H1 (cell line): Measurements from ENCODE around the gene TPST2. TPM values are rescaled to one million over a fixed set of nuclear protein-coding genes. Genes with fewer than 3 reads are reported as not detected.

Source experiments
- microRNA counts: library from miRNA; unstranded; fragments of <30 nt; microRNA quantifications from one replicate; lab custom pipeline; 2015
- microRNA-seq, 2 experiments: library from miRNA; unstranded; fragments of <30 nt; microRNA quantifications; one replicate each; pipeline versions ENCODE4 to v1.2.0, GENCODE V29; 2016 to 2020; ENCODE audit warnings: borderline microRNAs expressed in 2 of 2, borderline number of aligned reads in 2 of 2, borderline replicate concordance in 1 of 2
- polyA plus RNA-seq, 7 experiments: library from polyadenylated mRNA; depleted of rRNA in 3 of 7; stranded (reverse) in 5 of 7; unstranded in 2 of 7; fragments of >200 nt in 5 of 7; fragments of 200-250 nt in 2 of 7; gene quantifications; 1 replicate in 5 of 7; 2 replicates in 1 of 7; 4 replicates in 1 of 7; pipeline versions ENCODE4 v1.2.1 to v1.2.3, GENCODE V29; 2011 to 2013; ENCODE audit warnings: missing spikeins in 2 of 7, mixed read lengths in 2 of 7
- small RNA-seq: library from polyadenylated mRNA; stranded (forward); fragments of <200 nt; extraction: miRNeasy Mini kit (QIAGEN cat#:217004); gene quantifications from one replicate; pipeline ENCODE3, GENCODE V24; 2013; ENCODE audit not compliant: insufficient read depth
- total RNA-seq: library from RNA; stranded (reverse); fragmentation: NEBNext Ultra II Directional; extraction: Animal tissue kit (Norgen Biotek cat#: 25700); gene quantifications from 2 replicates; pipeline ENCODE4 v1.2.1, GENCODE V29; 2021

TPST2 gene
- total and polyA plus RNA-seq, 2 of the 8 experiments (the other 6 are each of a cell fraction or from before 2014, with no cell fraction given): 58.8 to 143 TPM

MicroRNAs within 50 kb of the gene (microRNA counts, 767-probe panel; counts per million panel counts)
- microRNA hsa-miR-548j (lab: Ali Mortazavi, UCI): 879 counts per million, percentile 95 among the panel's probes with 10 or more counts

Small RNA genes lying within 50 kb of the gene (microRNA-seq; reads per million reads assigned to microRNA genes)
- gene MIR548J: 2.1 to 4.5 reads per million in 2 experiments

Small RNA genes lying within 50 kb of the gene (small RNA-seq; reads per million reads assigned to genes)
- gene MIR548J: 31.6 reads per million, percentile 95 among the genes with 10 or more reads in this experiment

Other genes starting within 250 kb of the TPST2 start
- gene ASPHD2, start 160.9 kb downstream of the TPST2 start, total RNA-seq: 11.0 and 11.1 TPM in 2 replicates
- 7.2 and 8.1 TPM in 2 replicates for gene ASPHD2, start 160.9 kb downstream of the TPST2 start, polyA plus RNA-seq (2011; rRNA removed)
- gene HPS4, start 106.3 kb downstream of the TPST2 start, total RNA-seq: 32.9 and 35.2 TPM in 2 replicates
- 28.0 and 35.3 TPM in 2 replicates for gene HPS4, start 106.3 kb downstream of the TPST2 start, polyA plus RNA-seq (2011; rRNA removed)
- gene SRRD, start 106.3 kb downstream of the TPST2 start, total RNA-seq: 25.3 and 26.3 TPM in 2 replicates
- 9.9 and 17.1 TPM in 2 replicates for gene SRRD, start 106.3 kb downstream of the TPST2 start, polyA plus RNA-seq (2011; rRNA removed)
- 23.9 and 28.3 TPM in 2 replicates for gene TFIP11, start 77.7 kb downstream of the TPST2 start, total RNA-seq
- 18.1 and 18.4 TPM in 2 replicates for gene TFIP11, start 77.7 kb downstream of the TPST2 start, polyA plus RNA-seq (2011; rRNA removed)
- gene CRYBB1, start 27.9 kb upstream of the TPST2 start, total RNA-seq: 1.7 and 4.2 TPM in 2 replicates
- gene CRYBB1, start 27.9 kb upstream of the TPST2 start, polyA plus RNA-seq (2011; rRNA removed): 6.0 and 7.2 TPM in 2 replicates
- gene CRYBA4, start 31.8 kb upstream of the TPST2 start, total RNA-seq: 0.67 and 1.5 TPM in 2 replicates
- gene CRYBA4, start 31.8 kb upstream of the TPST2 start, polyA plus RNA-seq (2011; rRNA removed): 2.2 and 3.1 TPM in 2 replicates
- gene MIAT, start 67.5 kb upstream of the TPST2 start, total RNA-seq: 33.8 and 36.0 TPM in 2 replicates
- gene MIAT, start 67.5 kb upstream of the TPST2 start, polyA plus RNA-seq (2011; rRNA removed): 27.6 and 38.3 TPM in 2 replicates